Upper lobe of left lung (tissue), 4 donors: Measurements from ENCODE around the gene C14orf119.

Source experiments
- CTCF ChIP-seq, 6 experiments: fragments of 450-650 bp in 4 of 6; fragments of 200-600 bp in 2 of 6; sonication (generic) in 2 of 6; IDR thresholded peaks; one replicate each; pipeline ENCODE4 v1.5.1; 2016 to 2019; ENCODE audit warnings: antibody characterized with exemption in 6 of 6
- EP300 ChIP-seq, 4 donors: sonication (generic); formaldehyde crosslinking; IDR thresholded peaks; one replicate each; pipeline ENCODE4 v1.5.1; 2017; ENCODE audit warnings: antibody characterized with exemption in 4 of 4, control low read depth in 2 of 4
- POLR2A ChIP-seq, 4 donors: fragments of 450-650 bp; IDR thresholded peaks; one replicate each; pipeline ENCODE4 v1.5.1; 2016 to 2017; ENCODE audit warnings: antibody characterized with exemption in 4 of 4, mild to moderate bottlenecking in 2 of 4
- POLR2AphosphoS5 ChIP-seq, 2 donors: sonication (generic); formaldehyde crosslinking; IDR thresholded peaks; one replicate each; pipeline ENCODE4 v1.5.1; 2017; ENCODE audit warnings: antibody characterized with exemption in 2 of 2

DNA sequence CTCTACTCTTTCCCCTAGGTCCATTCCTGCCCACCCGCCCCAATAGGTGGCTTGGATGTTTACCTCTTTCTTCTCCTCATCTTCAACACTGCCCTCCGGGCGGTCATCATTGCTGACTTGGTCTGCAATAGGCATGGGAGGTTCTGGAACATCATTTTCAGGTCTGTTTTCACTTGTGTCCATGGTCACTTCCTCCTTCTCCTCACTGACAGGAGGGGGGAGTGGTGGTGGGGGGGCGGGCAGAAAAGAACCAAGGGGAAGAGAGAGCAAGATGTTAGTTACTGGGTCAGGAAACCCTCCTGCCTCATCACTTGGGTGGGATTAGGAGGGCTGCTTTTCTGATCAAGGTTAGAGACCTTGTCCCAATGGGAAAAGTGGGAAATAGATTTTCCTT lies 25.9 kb upstream of the C14orf119 start:
- TF ChIP-seq CTCF (IDR thresholded peaks at IDR 0.05) (no peak), POLR2A (IDR thresholded peaks at IDR 0.05) (no peak), POLR2AphosphoS5 (IDR thresholded peaks at IDR 0.05) (no peak), EP300 (IDR thresholded peaks at IDR 0.05) (no peak)
